OCI-LY7 (cell line): ENCODE results near the gene MRPS9. TPM values are rescaled to one million over a fixed set of nuclear protein-coding genes. Genes with fewer than 3 reads are reported as not detected.

Experiments
- BruUV-seq: library from RNA; stranded (reverse); fragments of 400-500 nt; replicated peaks from 2 replicates; lab custom pipeline; 2021; lab: Mats Ljungman, UMichigan
- CTCF ChIA-PET: fragments of 300-600 bp; sonication (Branson Sonifier 250); formaldehyde crosslinking; loops from one replicate; lab custom pipeline; 2022; ENCODE audit warnings: antibody characterized with exemption; ENCODE audit not compliant: unreplicated experiment; lab: Charles Lee
- POLR2A ChIA-PET: fragments of 300-600 bp; sonication (Branson Sonifier 250); formaldehyde crosslinking; loops from one replicate; lab custom pipeline; 2022; ENCODE audit warnings: antibody characterized with exemption; lab: Charles Lee
- DNase-seq: peaks from one replicate; pipeline ENCODE4 v3.0.0-alpha.2; 2015; ENCODE audit warnings: low spot score
- H2AFZ ChIP-seq: fragments of 200-600 bp; sonication (generic), shearing (Covaris generic); 2 replicates; pipeline ENCODE4 v1.6.1; 2014; ENCODE audit warnings: mild to moderate bottlenecking, antibody characterized with exemption, low read length, moderate library complexity
- H3K27ac ChIP-seq: fragments of 200-600 bp; sonication (generic); 2 replicates; pipeline ENCODE4 v1.5.1; 2014; ENCODE audit warnings: mixed run types, low read depth, mild to moderate bottlenecking, moderate library complexity, low read length, inconsistent platforms; ENCODE audit not compliant: poor library complexity, severe bottlenecking
- H3K36me3 ChIP-seq: fragments of 200-600 bp; sonication (generic); 2 replicates; pipeline ENCODE4 v1.6.1; 2014; ENCODE audit warnings: mild to moderate bottlenecking, antibody characterized with exemption, low read length, moderate library complexity, mixed read lengths; ENCODE audit not compliant: insufficient read depth
- H3K4me1 ChIP-seq: fragments of 200-600 bp; sonication (generic); 2 replicates; pipeline ENCODE4 v1.5.1; 2014; ENCODE audit warnings: mild to moderate bottlenecking, low read length; ENCODE audit not compliant: insufficient read depth, poor library complexity, severe bottlenecking
- H3K4me2 ChIP-seq: fragments of 200-600 bp; sonication (generic); 2 replicates; pipeline ENCODE4 v1.6.1; 2014; ENCODE audit warnings: mild to moderate bottlenecking, low read length
- H3K4me3 ChIP-seq: fragments of 200-600 bp; sonication (generic); 2 replicates; pipeline ENCODE4 v1.5.1; 2014; ENCODE audit warnings: mild to moderate bottlenecking, low read depth, low read length; ENCODE audit not compliant: poor library complexity, severe bottlenecking
- H3K79me2 ChIP-seq: fragments of 200-600 bp; sonication (generic); 2 replicates; pipeline ENCODE4 v1.6.1; 2016; ENCODE audit warnings: low read depth, mild to moderate bottlenecking, low read length, moderate library complexity, mixed read lengths; ENCODE audit not compliant: insufficient read depth
- H3K9me2 ChIP-seq: fragments of 200-600 bp; sonication (generic); 2 replicates; pipeline ENCODE4 v1.6.1; 2016; ENCODE audit warnings: mild to moderate bottlenecking, low read length, mixed read lengths; ENCODE audit not compliant: insufficient read depth
- H3K9me3 ChIP-seq: fragments of 200-600 bp; sonication (generic); 2 replicates; pipeline ENCODE4 v1.6.1; 2014; ENCODE audit warnings: mild to moderate bottlenecking, mixed run types, low read length, mixed read lengths
- H4K20me1 ChIP-seq: fragments of 200-600 bp; sonication (generic); 2 replicates; pipeline ENCODE4 v1.6.1; 2014; ENCODE audit warnings: mild to moderate bottlenecking, antibody characterized with exemption, low read length, moderate library complexity, mixed read lengths; ENCODE audit not compliant: insufficient read depth
- CTCF ChIP-seq: fragments of 200-600 bp; sonication (generic); conservative IDR thresholded peaks from 2 replicates; pipeline ENCODE4 v1.5.1; 2014; ENCODE audit warnings: mild to moderate bottlenecking, antibody characterized with exemption, low read length, moderate library complexity, mixed read lengths
- EZH2phosphoT487 ChIP-seq: fragments of 200-600 bp; sonication (generic); IDR thresholded peaks from 2 replicates; pipeline ENCODE4 v1.6.1; 2018; ENCODE audit warnings: low read depth, borderline replicate concordance, mild to moderate bottlenecking, mixed run types, antibody characterized with exemption, low read length, moderate library complexity, mixed read lengths
- intact Hi-C: fragments of 100-400 bp; cut with micrococcal nuclease; formaldehyde crosslinking; loops from one replicate; pipeline ENCODE4 v1.10.0; 2022; ENCODE audit not compliant: unreplicated experiment
- total RNA-seq, 2 experiments: library from RNA; depleted of rRNA in 1 of 2; stranded (reverse); fragments of >200 nt in 1 of 2; shearing (Covaris generic) in 1 of 2; gene quantifications; 2 replicates each; pipeline ENCODE4 v1.2.3, GENCODE V29; 2014 to 2022

MRPS9 gene
- total RNA-seq, 2 experiments from 2014 or later = 25.9 to 42.6 TPM

DNA sequence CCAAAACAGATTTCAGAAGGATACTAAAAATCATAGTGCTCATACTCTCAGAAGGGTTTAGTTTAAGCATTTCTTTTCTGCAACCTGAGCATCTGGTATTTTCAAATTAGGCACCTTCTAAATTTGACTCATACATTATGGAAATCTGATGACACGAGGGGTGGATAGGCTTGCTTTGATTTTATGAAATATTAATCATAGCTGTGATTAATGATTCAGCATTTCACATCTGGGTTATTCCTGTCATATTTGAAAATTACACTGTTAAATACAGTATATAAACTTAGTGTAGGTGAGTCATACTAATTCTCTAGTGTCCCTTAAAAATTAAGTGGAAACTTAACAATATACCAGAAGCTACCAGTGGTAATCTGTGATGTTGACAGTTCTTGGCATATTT is 47.7 kb downstream of the MRPS9 start:
- no peak for TF ChIP-seq EZH2phosphoT487
- TF ChIP-seq CTCF = no peak
- H3K27ac ChIP-seq = no peak overlapping the region
- DNase-seq = no peak

GRCh38 chr2:105087273-105087672 is 49.4 kb downstream of the MRPS9 start:
- H3K4me1 ChIP-seq = no peaks in the 10 kb centered on the region
- intact Hi-C loops = no loop called here
- no peaks in the 10 kb centered on the region for H3K9me2 ChIP-seq
- no peak overlapping the region for H3K27ac ChIP-seq
- no TSS peak for BruUV-seq
- H3K79me2 ChIP-seq = no peaks in the 10 kb centered on the region
- ChIA-PET CTCF (no interaction called here), POLR2A (no interaction called here)
- H3K36me3 ChIP-seq = no peaks in the 10 kb centered on the region
- TF ChIP-seq EZH2phosphoT487 = no peak
- no peak for TF ChIP-seq CTCF
- DNase-seq = no peak
- H3K4me2 ChIP-seq = no peak overlapping the region
- H3K4me3 ChIP-seq = no peak overlapping the region
- H3K9me3 ChIP-seq = no peaks in the 10 kb centered on the region
- no peaks in the 10 kb centered on the region for H4K20me1 ChIP-seq
- H2AFZ ChIP-seq = no peak overlapping the region

More for the DNA sequence above, 47.7 kb downstream of the MRPS9 start:
- POLR2A ChIA-PET = no interaction called here
- Histone ChIP-seq H3K4me2 (no peak overlapping the region), H3K9me2 (no peaks in the 10 kb centered on the region), H3K9me3 (no peaks in the 10 kb centered on the region), H3K79me2 (no peaks in the 10 kb centered on the region), H4K20me1 (no peaks in the 10 kb centered on the region), H2AFZ (no peak overlapping the region), H3K36me3 (peaks cover 9% of the 10 kb centered on the region; the same call in 1 of the 2 replicates), H3K4me3 (no peak overlapping the region), H3K4me1 (no peaks in the 10 kb centered on the region)
- no TSS peak for BruUV-seq
- CTCF ChIA-PET = no interaction called here
- intact Hi-C loops = no loop called here

DNA sequence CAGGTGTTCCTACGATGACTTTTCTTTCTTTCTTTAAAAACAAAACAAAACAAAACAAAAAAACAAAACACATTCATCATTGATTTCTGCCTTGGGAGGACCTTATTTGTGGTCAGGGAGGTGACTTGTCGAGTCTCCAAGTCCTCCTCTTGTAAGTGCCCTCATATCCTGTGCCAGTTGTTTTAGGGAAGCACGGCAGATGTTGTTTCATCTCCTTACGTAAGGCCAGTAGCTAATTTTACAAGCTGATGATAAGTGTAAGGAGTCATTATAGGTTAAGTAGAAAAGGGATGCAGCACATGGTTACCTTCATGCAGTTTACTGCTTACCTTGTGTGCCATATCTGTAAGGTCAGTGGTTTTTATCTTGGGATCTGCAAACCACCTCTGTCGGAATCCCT is 52.2 kb downstream of the MRPS9 start:
- CTCF ChIA-PET = no interaction called here

More for the DNA sequence above, 52.2 kb downstream of the MRPS9 start:
- Histone ChIP-seq H3K27ac (no peak overlapping the region), H2AFZ (no peak overlapping the region), H3K4me1 (no peaks in the 10 kb centered on the region), H3K36me3 (peaks cover 13% of the 10 kb centered on the region; the same call in 1 of the 2 replicates), H3K4me3 (no peak overlapping the region), H4K20me1 (no peaks in the 10 kb centered on the region), H3K9me2 (no peaks in the 10 kb centered on the region), H3K9me3 (no peaks in the 10 kb centered on the region), H3K79me2 (no peaks in the 10 kb centered on the region), H3K4me2 (no peak overlapping the region)
- POLR2A ChIA-PET = interaction anchor here (0.7 to 1.4 kb wide), 2 partner anchors 19 to 60 kb away, joined by 4 read pairs; no protein-coding TSS in a partner anchor
- intact Hi-C loops = no loop called here
- BruUV-seq = no TSS peak
- TF ChIP-seq CTCF = no peak
- TF ChIP-seq EZH2phosphoT487 = no peak
- DNase-seq = no peak
